Measurements from ENCODE around the gene KRTAP10-5.
"Not testable (repeated sequence)": the region's sequence is repeated elsewhere in the genome, so short reads cannot be mapped to it uniquely, and the experiment has no call there.

The KRTAP10-5 gene

GRCh38 chr21:44578371-44579055 lies 1.9 kb downstream of the KRTAP10-5 start:
- H3K4me3 ChIP-seq (replicated peaks; ENCODE audit: low read depth, low read length): no peak overlapping the region
- no peak for DNase-seq (ENCODE audit: low read depth)
- TF ChIP-seq, protein P1, sequence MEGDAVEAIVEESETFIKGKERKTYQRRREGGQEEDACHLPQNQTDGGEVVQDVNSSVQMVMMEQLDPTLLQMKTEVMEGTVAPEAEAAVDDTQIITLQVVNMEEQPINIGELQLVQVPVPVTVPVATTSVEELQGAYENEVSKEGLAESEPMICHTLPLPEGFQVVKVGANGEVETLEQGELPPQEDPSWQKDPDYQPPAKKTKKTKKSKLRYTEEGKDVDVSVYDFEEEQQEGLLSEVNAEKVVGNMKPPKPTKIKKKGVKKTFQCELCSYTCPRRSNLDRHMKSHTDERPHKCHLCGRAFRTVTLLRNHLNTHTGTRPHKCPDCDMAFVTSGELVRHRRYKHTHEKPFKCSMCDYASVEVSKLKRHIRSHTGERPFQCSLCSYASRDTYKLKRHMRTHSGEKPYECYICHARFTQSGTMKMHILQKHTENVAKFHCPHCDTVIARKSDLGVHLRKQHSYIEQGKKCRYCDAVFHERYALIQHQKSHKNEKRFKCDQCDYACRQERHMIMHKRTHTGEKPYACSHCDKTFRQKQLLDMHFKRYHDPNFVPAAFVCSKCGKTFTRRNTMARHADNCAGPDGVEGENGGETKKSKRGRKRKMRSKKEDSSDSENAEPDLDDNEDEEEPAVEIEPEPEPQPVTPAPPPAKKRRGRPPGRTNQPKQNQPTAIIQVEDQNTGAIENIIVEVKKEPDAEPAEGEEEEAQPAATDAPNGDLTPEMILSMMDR (IDR thresholded peaks at IDR 0.05; ENCODE audit: low read length, missing control alignments): no peak

- TF ChIP-seq, protein P1 (IDR thresholded peaks at IDR 0.05; ENCODE audit: low read length, missing control alignments): no peak
- no peak for DNase-seq (ENCODE audit: low read depth)
These were observed 4.4 kb downstream of the KRTAP10-5 start for GRCh38 chr21:44576025-44576420.

DNA sequence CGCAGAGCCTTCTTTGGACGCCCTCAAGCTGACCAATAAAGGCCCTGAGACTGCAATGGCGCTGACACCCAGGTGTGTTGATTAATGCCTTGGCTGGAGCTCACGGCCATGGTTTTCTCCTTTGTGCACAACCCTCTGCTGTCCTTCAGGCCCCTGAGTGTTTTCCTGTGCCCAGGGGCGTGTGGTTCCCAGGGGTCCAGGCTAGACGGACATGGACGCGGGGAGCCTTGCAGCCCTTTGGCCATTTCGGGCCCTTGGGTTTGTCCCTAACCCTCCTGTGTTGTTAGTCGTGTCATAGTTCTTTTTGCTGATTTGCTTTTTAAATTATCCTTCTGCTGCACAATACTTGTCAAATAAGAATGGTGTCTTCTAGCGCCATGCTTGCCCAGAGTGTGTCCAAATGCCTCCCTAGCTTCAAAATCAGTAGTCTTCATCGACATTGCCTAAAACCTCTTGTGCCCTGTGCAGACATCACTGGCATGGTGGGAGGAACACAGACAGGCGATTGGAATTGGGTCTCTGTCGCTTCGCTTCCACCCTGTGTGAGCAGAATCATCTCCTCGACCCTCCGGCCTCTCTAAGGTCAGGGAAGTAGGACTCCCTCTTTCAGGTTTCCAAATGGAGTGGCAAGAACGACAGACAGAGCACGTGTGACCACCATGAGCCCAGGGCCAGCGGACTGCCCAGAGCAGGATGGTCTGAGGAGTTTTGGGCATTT lies 4.9 kb downstream of the KRTAP10-5 start:
- TF ChIP-seq, protein P1 (IDR thresholded peaks at IDR 0.05; ENCODE audit: low read length, missing control alignments): no peak
- DNase-seq (ENCODE audit: low read depth): no peak

More at GRCh38 chr21:44576025-44576420, 4.4 kb downstream of the KRTAP10-5 start:
- H3K4me3 ChIP-seq (replicated peaks; ENCODE audit: low read depth, low read length): no peak overlapping the region

DNA sequence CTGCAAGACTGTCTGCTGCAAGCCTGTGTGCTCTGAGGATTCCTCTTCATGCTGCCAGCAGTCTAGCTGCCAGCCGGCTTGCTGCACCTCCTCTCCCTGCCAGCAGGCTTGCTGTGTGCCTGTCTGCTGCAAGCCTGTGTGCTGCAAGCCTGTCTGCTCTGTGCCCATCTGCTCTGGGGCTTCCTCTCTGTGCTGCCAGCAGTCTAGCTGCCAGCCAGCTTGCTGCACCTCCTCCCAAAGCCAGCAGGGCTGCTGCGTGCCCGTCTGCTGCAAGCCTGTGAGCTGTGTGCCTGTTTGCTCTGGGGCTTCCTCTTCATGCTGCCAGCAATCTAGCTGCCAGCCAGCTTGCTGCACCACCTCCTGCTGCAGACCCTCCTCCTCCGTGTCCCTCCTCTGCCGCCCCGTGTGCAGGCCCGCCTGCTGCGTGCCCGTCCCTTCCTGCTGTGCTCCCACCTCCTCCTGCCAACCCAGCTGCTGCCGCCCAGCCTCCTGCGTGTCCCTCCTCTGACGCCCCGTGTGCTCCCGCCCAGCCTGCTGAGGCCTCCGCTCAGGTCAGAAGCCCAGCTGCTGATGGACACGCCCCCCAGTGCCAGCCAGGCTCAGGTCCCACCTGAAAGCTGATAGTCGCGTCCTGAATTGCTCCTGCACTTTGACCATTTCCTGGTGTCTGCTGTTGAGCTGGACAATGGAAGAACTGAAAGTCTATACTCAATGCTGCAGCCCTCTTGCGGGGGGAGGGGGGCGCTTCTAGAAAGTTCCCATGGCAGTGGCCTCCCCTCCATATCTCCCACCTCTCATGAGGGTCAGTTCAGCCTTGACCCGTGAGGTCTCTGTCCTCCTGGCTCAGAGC lies 5.7 kb downstream of the KRTAP10-5 start:
- TF ChIP-seq, protein P1 (IDR thresholded peaks at IDR 0.05; ENCODE audit: low read length, missing control alignments): no peak
- H3K4me3 ChIP-seq (replicated peaks; ENCODE audit: low read depth, low read length): no peak overlapping the region
- DNase-seq (ENCODE audit: low read depth): no peak

More for the DNA sequence above, 4.9 kb downstream of the KRTAP10-5 start:
- no peak overlapping the region for H3K4me3 ChIP-seq (replicated peaks; ENCODE audit: low read depth, low read length)

- DNase-seq (ENCODE audit: low read depth); H3K4me3 ChIP-seq (replicated peaks; ENCODE audit: low read depth, low read length): not testable (repeated sequence)
These were observed 6.6 kb downstream of the KRTAP10-5 start, which contains the start of gene KRTAP10-4 for GRCh38 chr21:44573630-44574456. TSS of gene KRTAP10-4 (plus strand) at chr21:44573729. CDS start at chr21:44573759, 30 bp downstream.

DNA sequence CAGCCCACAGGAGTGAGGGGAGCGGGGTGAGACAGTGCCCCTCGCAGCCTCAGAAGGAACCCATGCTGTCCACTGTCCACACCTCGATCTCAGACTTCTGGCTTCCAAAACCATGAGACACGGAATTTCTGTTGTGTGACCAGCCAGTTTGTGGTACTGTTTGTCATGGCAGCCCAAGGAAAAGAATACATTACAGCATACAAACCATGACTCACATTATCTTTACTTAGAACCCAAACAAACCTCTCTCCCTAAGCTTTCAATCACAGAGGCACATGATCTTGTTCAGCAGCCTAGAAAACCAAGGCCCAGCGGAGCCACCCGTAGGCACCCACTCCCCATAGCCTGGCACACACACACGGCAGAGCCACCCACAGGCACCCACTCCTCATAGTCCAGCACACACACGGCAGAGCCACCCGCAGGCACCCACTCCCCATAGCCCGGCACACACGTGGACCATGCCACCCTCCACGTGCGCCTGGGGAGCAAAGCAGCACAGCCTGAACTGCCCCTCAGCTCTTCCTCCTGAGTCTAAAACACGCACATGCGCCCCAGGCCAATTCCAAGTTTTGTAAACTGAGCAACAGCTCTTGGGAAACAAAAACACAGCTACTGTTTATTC lies 7.3 kb downstream of the KRTAP10-5 start:
- TF ChIP-seq, protein P1 (IDR thresholded peaks at IDR 0.05; ENCODE audit: low read length, missing control alignments): no peak
- no peak for DNase-seq (ENCODE audit: low read depth)
- no peak overlapping the region for H3K4me3 ChIP-seq (replicated peaks; ENCODE audit: low read depth, low read length)

Data from fibroblast of pulmonary artery (primary cell).